PFSK-1 (cell line): ENCODE results near the gene TMEM167B.

Source experiments
- FOXP2 ChIP-seq: optimal IDR thresholded peaks from 2 replicates; pipeline ENCODE3; 2011; ENCODE audit warnings: borderline replicate concordance, control low read depth, inconsistent platforms; ENCODE audit not compliant: insufficient read depth; ENCODE audit errors: extremely low read length, extremely low read depth
- POLR2AphosphoS5 ChIP-seq: IDR thresholded peaks from 2 replicates; pipeline ENCODE4 v1.6.1; 2012; ENCODE audit warnings: low read depth, mild to moderate bottlenecking, control low read depth, low read length, moderate library complexity
- REST ChIP-seq, 2 experiments: IDR thresholded peaks; 2 replicates each; pipeline versions ENCODE4 v1.6.1 to v1.8.0; 2011 to 2012; ENCODE audit warnings: low read depth in 2 of 2, low read length in 2 of 2, control low read depth in 1 of 2, inconsistent platforms in 1 of 2, mild to moderate bottlenecking in 1 of 2, moderate library complexity in 1 of 2; ENCODE audit not compliant: insufficient read depth in 1 of 2
- SIN3A ChIP-seq: IDR thresholded peaks from 2 replicates; pipeline ENCODE4 v1.6.1; 2012; ENCODE audit warnings: mild to moderate bottlenecking, low read length, moderate library complexity, borderline replicate concordance; ENCODE audit not compliant: insufficient read depth
- TAF1 ChIP-seq: IDR thresholded peaks from 2 replicates; pipeline ENCODE4 v1.6.1; 2012; ENCODE audit warnings: low read length, control low read depth, borderline replicate concordance; ENCODE audit not compliant: insufficient read depth

DNA sequence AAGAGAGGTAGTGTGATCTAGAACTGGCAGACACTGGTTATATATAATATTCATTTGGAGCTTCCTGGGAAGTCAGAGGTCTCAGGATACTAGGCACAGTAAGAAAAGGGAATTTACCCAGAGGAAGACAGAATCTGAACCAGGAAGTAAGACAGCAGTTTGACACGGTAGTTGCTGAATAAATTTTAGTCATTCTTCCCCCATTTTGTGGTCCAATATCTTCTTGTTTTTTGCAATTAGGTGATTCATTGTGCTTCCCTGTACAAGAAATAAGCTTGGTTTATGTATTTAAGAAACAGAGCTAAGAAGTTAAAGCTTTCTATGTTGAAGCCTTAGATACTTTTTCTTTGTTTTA, 1.3 kb downstream of the TMEM167B start:
- no peak for TF ChIP-seq REST (IDR thresholded peaks at IDR 0.05; ENCODE audit: insufficient read depth in 1 of 2, low read depth in 2 of 2, low read length in 2 of 2)
- TF ChIP-seq POLR2AphosphoS5, result no peak
- TF ChIP-seq FOXP2, result no peak
- no peak for TF ChIP-seq SIN3A
- TF ChIP-seq TAF1, result no peak
